IMR-90 (cell line): ENCODE measurements around the gene POLR2C.

Source experiments
- BHLHE40 ChIP-seq: fragments of 150-350 bp; IDR thresholded peaks from 2 replicates; pipeline ENCODE4 v1.6.1; 2016; ENCODE audit warnings: mild to moderate bottlenecking, low read depth, low read length
- CTCF ChIP-seq: conservative IDR thresholded peaks from 2 replicates; pipeline ENCODE4 v1.5.1; 2012; ENCODE audit warnings: mild to moderate bottlenecking, low read depth, low read length, improper control_type of control experiment
- ELK1 ChIP-seq: fragments of 150-350 bp; IDR thresholded peaks from 2 replicates; pipeline ENCODE4 v1.6.1; 2016; ENCODE audit warnings: low read depth, mild to moderate bottlenecking, low read length, moderate library complexity, borderline replicate concordance
- MAZ ChIP-seq: IDR thresholded peaks from 2 replicates; pipeline ENCODE4 v1.6.1; 2012; ENCODE audit warnings: low read depth, mild to moderate bottlenecking, low read length, improper control_type of control experiment, moderate library complexity, borderline replicate concordance
- POLR2A ChIP-seq: IDR thresholded peaks from 2 replicates; pipeline ENCODE4 v1.6.1; 2012; ENCODE audit warnings: mild to moderate bottlenecking, low read depth, low read length
- RAD21 ChIP-seq: IDR thresholded peaks from 2 replicates; pipeline ENCODE4 v1.6.1; 2012; ENCODE audit warnings: low read length, improper control_type of control experiment
- RFX5 ChIP-seq: IDR thresholded peaks from 2 replicates; pipeline ENCODE4 v1.8.0; 2012; ENCODE audit warnings: low read depth, mild to moderate bottlenecking, low read length, moderate library complexity
- SMC3 ChIP-seq: fragments of 150-350 bp; IDR thresholded peaks from 2 replicates; pipeline ENCODE4 v1.6.1; 2016; ENCODE audit warnings: low read depth, mild to moderate bottlenecking, antibody characterized with exemption, low read length, moderate library complexity

- TF ChIP-seq CTCF (no peak), POLR2A (no peak), RFX5 (no peak), RAD21 (no peak), MAZ (no peak), BHLHE40 (no peak), ELK1 (no peak), SMC3 (no peak)
These were observed 46.4 kb upstream of the POLR2C start for GRCh38 chr16:57416084-57416483.
